Adrenal gland (tissue), 5 donors: ENCODE results near the gene MAN1C1.

Source experiments
- POLR2A ChIP-seq, 2 donors: fragments of 450-650 bp; IDR thresholded peaks; one replicate each; pipeline ENCODE4 v1.6.1; 2017; ENCODE audit warnings: antibody characterized with exemption in 2 of 2, mild to moderate bottlenecking in 2 of 2, moderate library complexity in 1 of 2
- TF ChIP-seq, protein P1 (sequence below), 6 experiments: fragments of 450-650 bp in 4 of 6; fragments of 200-600 bp in 2 of 6; sonication (generic) in 1 of 6; IDR thresholded peaks; 1 replicate in 5 of 6; 2 replicates in 1 of 6; pipeline versions ENCODE4 v1.5.1 to v1.8.0; 2016 to 2021; ENCODE audit warnings: antibody characterized with exemption in 6 of 6, mild to moderate bottlenecking in 2 of 6, moderate library complexity in 1 of 6
- donor health status: DM: no; HTN: no; CAD: no.

DNA sequence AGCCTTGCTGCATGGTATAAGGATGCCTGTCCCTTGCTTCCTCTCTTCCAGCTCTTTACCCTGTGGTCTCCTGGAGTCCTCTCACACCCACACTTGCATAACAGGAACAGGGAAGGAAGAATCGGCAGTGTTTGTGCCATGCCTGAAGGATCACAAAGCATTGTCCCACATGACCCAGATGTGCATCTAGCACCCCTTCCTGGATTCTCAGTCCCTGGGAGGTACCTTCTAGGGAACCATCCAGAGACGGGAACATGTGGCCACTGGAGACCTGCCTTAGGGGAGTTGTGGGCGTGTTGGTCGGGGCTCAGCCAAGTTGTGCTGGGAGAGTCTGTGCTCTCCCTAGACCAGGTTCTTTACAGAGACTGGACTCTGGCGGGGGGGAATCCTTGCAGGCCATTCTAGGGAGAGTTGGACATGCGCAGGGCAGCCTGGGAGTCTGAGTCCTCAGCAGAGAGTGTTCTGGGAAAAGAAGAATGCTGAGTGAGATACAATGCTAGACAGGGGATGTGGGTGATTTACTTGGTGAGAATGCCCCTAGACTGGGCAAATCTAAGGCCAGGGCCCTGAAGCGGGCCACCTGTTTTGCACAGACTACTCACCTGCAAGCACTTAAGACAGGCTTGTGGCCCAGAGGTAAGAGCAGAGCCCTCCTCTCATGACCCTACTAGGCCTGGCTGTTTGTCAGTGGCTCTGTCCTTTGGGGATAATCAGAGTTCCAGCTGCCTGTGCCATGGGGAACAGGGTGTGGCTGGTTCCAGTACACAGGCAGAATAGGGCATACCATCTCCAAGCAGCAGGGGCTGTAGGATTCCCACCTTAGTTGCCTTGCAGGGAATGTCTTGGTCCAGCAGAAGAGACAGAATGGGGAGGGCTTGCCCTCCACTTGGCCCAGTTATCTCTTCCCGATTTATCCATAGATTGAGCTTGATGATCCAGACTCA is 89.8 kb downstream of the MAN1C1 start:
- TF ChIP-seq, protein P1, sequence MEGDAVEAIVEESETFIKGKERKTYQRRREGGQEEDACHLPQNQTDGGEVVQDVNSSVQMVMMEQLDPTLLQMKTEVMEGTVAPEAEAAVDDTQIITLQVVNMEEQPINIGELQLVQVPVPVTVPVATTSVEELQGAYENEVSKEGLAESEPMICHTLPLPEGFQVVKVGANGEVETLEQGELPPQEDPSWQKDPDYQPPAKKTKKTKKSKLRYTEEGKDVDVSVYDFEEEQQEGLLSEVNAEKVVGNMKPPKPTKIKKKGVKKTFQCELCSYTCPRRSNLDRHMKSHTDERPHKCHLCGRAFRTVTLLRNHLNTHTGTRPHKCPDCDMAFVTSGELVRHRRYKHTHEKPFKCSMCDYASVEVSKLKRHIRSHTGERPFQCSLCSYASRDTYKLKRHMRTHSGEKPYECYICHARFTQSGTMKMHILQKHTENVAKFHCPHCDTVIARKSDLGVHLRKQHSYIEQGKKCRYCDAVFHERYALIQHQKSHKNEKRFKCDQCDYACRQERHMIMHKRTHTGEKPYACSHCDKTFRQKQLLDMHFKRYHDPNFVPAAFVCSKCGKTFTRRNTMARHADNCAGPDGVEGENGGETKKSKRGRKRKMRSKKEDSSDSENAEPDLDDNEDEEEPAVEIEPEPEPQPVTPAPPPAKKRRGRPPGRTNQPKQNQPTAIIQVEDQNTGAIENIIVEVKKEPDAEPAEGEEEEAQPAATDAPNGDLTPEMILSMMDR (IDR thresholded peaks at IDR 0.05) = no peak
- TF ChIP-seq POLR2A (IDR thresholded peaks at IDR 0.05) = no peak
